Stimulated activated CD8-positive, alpha-beta memory T cell treated with anti-CD3 and anti-CD28 coated beads, Interleukin-2, amount 100 ng/mL, for 48 hours (primary cell): ENCODE measurements around the gene CCER1.
A peak's percentile ranks its signal among the peaks of the same experiment; 100 is the strongest.

ENCODE experiments used
- DNase-seq, 2 donors: peaks; one replicate each; pipeline ENCODE4 v3.0.0-alpha.2; 2020; ENCODE audit warnings: low read depth in 2 of 2

CCER1 gene

DNA sequence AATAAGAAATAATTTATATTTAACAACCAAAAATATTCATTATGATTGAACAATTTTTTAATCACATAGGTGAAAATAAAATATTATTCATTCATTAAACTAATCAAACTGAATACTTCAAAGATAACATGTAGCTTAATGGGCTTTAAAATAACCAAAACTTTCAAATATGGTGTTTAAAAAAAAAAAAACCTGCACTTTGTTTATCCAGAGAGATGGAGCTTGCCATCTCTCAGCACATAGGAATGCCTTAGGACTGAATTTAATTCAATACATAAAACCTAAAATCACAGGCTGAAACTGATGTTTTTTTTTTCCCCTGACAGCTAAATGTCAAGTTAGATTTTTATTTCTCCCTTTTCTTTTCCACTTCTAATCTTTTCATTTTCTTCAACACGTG is 14.4 kb upstream of the CCER1 start:
- DNase-seq, result no peak

DNA sequence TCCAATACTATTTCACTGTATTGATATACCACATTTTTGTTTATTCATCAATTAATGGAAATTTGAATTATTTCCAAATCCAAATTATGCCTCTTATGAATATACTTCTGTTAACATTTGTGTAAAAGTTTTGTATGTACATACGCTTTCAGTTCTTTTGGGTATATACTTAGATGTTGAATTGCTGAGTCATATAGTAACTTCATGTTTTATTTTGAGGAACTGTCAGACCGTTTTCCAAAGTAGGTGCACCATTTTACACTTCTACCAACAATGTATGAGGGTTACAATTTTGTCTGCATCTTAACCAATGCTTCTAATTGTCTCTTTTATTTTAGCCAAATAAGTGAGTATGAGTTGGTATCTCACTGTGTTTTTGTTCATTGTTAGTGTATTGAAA is 10.2 kb upstream of the CCER1 start:
- no peak for DNase-seq

DNA sequence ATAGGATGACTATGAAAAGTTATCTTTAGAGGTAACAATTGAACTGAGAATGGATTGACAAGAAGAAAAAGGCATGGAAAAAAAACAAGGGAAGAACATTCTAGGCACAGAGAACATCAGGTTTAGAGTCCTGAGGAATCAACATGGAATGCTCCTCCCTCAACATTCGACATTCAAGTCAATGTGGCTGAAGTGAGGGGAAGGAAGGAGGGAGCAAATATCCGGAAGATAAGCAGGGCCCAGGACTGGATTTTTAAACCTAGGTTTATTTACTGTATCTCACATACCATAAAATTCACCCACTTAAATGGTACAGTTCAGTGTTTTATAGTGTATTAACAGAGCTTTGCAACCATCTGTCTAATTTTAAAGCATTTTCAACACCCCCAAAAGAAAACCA is 9.6 kb upstream of the CCER1 start:
- DNase-seq, result no peak

DNA sequence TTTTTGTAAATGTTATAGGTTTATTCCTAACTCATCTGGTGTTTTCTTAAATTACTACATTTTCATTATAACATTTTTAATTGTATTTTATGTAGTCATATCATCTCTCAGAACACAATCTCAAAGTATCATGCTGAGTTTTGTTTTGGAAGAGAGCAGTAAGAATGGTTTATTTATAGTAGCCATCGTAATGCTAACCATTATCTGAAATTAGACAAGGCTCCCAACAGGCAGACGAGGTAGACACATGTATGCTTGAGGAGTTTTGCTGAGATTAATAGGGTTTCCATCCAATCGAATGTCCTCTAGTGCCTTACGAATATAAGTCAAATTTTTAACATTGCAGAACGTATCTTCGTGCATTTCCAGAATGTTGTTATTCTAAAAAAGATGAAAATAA is 9.0 kb upstream of the CCER1 start:
- DNase-seq, result no peak

DNA sequence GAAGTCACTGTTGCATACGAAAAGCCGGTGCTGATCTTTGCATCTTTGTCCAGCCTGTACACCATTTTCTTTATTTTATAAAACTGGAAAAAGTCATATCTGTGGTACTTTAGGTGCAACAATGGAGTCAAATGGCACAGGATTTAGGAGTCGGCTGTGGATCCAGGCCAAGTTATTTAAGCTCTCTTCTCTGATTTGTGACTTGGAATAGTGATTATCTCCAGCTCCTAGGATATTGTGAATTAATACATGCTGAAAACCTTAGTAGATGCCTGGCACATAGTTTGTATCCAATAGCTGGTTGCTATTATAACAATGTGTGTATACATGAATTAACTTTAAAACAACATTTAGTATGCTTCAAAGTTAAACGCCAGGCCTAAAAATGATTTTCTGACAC is 6.2 kb upstream of the CCER1 start:
- no peak for DNase-seq

DNA sequence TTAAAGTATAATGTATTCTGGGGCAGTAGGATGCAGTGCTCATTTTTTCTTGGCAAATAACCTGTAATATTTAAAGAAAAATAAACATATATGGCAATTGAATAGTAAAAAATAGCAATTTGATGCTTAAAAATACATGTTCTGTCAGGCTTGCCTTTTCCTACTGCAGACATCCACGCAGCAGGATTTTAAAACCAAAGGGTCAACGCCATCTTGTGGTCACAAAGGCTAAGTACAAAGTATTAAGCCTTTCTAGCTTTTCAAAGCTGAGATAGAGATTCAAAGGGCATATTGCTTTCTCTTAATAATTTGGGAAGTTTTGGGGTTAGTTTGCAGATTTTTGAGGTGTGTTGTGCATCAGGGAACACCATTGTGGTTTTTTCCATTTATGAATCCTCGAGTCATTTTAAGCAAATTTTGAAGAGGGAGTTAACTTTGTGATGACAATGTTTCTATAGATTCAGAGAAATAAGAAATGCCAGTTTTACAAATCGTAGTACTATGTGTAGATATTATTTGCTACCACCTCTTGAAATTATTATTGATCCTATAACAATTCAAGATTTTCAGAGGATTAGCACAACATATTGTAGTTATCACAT is 4.7 kb upstream of the CCER1 start:
- DNase-seq, result no peak

DNA sequence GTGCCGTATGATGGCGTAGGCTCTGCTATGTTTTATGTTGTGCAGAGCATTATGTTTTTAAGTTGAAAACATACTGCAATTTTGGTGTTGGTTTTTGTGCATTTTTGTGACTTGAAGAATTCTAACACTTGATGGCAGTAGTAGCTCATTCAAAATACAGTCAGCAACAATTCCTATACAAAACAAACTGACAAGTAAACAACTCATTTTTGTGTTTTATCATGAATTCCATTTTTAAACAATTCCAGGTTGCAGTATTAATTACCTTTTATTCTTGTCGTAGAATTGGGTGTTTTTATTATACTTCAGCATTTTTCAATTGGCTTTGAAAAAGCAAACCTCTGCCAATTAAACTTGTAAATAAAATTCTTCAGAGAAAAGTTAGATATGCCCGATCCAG is 4.1 kb upstream of the CCER1 start:
- no peak for DNase-seq

DNA sequence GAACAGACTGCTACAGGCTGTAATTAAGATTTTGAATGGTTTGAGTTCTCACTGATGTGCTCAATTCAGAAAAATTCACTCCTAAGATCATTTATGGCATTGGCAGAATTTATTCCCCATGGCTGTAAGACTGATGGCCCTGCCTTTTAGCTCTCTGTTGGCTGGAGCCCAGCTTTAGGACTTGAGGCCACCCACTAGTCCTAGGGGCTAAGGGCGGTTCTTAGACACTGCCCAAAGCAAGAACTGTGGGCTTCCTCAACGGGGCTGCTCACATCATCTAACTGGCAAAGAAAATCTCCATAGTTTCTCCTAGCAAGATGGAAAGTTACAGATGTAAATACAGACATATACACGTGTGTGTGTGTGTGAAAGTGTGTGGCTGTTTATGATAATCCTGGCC is 3.4 kb upstream of the CCER1 start:
- no peak for DNase-seq

DNA sequence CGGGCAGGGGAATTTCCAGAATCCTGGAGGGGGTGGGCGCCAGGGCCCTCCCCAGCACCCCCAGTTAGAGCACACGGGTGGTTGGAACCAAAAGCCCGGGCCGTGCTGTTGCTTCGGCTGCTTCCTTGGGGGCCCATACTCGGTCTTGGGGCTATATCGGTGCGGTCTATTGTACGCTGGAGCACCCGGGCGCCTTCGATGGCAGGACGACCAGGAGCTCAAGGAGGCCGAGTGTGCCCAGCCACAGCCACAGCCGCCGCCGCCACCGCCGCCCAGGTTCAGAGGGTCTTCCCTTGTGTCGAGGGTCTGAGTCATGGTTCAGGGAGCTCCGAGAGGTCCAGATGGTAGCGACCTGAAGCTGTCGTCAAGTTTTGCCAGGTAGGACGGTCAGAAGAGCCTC is 548 bp downstream of the CCER1 start:
- no peak for DNase-seq

DNA sequence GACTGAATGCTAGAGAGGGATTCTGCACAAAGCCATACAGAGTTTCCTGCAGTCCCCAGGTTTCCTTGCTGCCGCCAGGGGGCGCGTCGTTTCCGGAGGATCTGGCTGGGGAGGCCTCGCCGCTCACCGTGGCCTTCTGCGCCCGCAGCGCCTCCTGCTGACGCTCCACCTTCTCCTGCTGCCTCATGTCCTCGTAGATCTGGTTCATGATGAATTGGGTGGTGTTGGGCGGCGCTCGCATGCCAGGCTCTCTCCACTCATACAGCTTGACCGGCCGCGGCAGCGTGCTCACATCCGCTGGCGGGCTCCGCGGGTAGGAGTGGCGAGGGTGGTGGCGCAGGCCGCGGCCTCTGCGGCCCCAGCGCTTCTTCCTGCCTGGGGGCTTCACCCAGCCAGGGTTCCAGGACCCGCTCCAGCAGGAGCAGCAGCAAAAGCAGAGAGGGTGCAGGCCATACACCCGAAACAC is 987 bp downstream of the CCER1 start:
- DNase-seq, result peak; percentile 5 to 8

DNA sequence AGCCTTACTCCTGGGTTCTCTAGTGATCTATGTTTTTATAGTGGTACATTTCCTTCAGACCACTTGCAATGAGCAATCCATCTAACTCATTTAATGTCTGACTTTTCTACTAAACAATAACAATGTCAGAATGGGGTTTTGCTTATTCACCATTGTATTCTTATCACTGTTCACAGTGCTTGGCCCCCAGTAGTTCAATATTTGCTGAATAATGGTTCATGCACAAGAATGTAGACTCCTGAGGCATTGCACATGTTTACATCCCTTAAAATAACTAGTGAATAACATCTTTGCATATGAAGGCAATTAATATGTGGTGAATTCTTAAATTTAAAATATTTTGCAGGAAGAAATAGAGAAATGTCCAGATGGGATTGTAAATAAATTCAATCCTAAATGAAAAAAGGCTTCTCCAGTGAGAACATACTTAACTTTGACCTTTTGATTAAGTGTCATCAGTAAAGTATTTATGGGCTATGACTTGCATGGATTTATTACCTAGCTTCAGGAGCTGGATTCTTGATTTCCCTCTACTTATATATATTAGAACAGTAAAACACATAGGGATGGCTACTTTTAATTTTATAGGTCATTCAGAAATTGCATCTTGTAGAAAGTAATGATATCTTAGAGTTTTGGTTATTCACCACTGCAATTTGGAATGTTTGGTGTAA is 3.4 kb downstream of the CCER1 start:
- no peak for DNase-seq

DNA sequence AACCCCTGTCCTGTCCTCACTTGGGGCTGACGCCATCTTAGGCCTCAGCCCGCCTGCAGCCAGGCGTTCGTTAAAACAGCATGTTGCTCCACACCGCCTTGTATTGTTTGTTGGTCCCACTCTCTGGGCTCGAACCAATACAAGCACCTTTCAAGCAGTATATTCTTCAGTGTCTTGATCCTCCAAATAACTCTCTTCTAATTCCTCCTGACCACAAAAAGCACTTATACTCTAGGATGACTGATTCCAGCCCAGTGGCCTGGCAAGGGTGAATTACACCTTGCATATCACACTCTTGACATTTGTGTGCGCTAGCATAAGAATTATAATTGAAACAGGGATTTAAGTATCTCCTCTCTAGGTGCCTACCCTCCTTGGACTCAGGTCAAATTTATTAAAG is 7.1 kb downstream of the CCER1 start:
- no peak for DNase-seq

DNA sequence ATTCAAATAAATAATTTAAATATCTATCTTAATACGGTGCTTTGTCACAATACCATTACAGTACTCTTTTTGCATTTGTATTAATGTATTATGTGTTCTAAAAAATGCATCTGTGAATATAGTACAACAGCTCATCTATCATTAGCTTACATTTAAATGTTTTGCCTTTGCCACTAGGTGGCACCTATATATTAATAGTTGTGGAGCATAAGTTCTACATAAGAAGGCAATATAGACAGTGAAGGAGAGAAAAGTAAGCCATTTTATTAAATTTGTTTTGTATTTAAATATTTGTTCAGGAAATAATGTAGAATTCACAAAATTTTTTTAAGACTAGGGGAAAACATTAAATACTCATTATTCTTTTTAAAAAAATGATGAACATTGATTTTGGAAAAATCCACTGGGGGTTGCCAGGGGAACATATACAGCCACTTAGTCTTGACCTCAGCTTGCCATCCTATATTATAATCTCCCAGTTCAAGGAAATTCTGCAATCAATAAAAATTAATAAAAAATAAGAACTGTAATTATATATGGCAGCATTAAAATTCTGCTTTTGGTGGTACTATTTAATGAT is 9.8 kb downstream of the CCER1 start:
- no peak for DNase-seq

DNA sequence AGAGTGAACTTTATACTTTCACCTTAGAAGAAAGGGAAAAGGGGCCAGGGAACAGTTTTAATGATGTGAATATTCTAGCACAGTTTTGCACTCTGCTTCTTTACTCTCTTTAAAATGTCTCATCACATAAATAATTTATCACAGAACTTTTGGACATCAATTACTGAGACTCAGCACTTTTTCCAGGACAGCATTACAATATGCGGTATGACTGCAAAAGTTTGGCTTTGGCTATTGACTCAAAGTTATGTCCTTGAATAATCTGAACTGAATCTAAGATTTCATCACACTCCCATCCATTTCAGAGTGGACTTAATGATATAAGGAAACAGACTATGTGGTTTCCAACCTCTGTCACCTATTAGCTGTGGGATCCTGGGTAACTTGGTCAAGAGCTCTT is 11.7 kb downstream of the CCER1 start:
- DNase-seq, result no peak

DNA sequence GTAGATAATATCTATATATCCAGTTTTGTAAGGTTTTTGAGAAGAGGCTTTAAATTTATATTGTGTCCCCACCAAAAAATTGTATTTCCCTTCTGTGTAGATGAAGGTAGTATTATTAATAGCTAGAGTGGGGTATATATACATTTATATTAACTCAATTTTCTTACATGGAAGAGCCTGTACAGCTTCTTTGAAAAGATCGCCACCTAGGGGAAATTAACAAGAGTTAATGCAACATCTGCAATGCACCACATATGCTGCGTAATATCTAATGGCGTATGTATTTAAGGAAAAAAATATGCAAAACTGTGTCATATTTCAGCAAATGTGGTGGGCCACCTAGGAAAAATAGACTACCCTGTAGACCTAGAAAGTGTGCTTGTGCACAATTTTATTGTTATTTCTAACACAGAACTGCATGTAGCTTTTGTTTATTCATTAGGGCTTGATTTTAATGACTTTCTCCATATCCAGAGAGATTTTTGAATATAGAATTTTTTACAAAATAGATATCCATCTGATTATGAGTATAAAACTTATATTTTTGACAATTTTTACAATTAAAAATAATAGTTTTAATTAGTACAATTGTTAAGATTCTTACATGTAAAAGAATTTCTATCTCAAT is 14.0 kb downstream of the CCER1 start:
- no peak for DNase-seq

DNA sequence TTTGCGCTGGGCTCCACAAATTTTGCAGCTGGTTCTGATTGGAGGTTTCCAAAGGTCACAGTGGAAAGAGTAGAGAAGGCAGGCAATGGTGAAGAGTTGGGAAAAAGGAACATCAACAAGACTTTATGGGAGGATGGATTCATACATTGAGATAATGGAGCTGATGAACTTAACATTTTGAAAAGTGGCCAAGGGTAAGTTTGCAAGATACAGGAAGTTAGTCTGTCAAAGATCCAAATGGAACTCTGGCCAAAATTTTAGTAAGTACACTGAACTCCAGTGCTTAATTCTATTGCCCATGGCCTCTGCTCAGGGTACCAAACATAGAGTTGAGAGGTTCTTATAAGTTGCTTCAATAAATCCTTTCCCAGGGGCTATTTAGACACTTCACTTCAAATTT is 15.6 kb downstream of the CCER1 start:
- no peak for DNase-seq

DNA sequence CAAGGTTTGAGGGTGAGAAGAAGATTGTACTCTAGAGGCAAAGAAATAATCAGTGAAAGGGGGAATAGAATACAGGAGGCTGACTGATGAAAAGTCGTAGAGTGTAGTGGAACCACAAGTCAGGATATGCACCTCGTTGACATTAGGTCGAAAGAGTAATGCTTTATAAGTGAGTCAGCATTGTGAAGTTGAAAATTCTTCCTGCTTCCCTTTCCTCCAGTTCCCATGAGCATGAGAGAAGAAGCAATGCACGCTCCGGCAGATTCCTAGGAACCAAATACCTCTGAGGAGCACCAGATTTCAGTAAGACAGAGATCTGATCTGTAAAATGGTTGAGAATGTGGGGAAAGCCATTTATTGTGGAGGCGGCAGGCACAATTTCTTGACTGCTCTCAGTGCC is 16.5 kb downstream of the CCER1 start:
- DNase-seq, result no peak

DNA sequence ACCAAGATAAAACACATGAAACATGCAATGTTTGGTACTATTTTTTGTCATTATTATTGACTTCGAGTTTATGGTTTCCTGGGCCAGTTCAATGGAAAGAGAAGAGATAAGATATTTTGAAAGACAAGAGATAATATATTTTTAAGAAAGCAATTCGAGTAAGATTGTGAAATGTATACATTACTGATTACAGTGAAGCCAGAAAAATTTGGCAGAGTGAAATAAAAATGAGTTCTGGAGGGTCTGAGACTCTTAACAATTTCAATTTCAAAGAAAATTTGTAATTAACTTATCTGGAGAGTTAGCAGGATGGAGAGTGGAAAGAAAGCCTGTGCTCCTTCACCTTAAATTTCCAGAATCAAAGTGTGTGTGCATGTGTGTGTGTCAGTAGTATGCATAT is 17.3 kb downstream of the CCER1 start:
- no peak for DNase-seq

DNA sequence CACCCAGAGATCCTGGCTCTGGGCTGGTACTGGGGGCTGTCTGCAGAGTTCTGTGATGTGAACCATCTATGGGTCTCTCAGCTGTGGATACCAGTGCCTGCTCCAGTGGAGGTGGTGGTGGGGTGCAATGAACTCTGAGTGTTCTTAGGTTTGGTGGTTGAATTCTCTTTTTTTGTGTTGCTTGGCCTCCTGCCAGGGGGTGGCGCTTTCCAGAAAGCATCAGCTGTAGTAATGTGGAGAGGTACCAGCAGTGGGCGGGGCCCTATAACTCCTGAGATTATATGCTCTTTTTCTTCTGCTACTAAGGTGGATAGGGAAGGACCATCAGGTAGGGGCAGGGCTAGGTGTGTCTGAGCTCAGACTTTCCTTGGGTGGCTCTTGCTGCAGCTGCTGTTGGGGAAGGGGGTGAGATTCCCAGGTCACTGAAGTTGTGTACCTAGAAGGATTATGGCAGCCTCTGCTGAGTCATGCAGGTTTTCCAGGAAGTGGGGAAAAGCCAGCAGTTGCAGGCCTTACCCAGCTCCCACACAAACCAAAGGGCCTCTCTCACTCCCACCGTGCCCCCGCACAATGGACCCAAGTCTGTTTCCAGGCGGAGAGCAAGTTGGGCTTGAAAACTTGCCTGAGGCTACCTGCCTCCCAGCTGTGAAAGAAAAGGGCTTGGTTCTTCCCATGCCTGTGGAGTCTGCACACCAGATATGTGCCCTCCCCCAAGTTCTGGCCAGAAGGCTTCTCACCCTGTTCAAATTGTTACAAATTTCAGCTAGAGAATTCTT is 18.6 kb downstream of the CCER1 start:
- no peak for DNase-seq

DNA sequence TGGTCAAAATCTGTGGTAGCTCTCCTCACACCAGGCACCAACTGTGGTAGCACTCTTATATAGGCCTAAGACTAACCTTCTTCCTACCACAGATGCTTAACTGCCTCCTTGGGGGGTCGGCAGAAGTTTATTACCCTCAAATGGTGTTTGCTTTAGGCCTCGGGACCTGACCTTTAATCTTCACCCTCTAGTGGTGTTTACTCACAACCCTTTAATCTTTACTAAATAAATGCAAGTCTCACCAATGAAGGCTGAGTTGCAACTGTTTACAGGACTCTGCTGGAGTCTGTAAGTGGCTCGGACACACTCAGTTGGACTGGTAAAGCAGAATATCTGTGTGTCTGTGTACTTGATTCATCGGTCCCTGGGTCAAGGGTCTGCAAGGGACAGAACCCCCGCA is 29.4 kb downstream of the CCER1 start:
- DNase-seq, result no peak

DNA sequence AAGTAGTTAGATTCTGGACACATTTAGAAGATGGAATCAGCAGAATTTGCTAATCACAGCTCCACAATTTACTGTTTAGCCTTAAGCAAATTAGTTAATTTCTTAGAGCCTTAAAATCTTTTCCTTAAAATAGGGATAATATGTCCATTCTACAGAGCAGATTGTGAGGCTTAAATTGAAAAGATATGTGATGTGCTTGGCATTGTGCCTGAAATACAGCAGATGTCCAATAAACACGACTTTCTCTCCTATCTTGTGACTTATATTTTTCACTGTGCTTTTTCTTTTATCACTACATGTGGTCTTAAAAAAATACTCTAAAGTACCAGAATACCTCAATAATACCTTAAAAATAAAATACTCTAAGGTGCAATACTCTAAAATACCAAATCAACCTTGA is 30.6 kb downstream of the CCER1 start:
- no peak for DNase-seq

DNA sequence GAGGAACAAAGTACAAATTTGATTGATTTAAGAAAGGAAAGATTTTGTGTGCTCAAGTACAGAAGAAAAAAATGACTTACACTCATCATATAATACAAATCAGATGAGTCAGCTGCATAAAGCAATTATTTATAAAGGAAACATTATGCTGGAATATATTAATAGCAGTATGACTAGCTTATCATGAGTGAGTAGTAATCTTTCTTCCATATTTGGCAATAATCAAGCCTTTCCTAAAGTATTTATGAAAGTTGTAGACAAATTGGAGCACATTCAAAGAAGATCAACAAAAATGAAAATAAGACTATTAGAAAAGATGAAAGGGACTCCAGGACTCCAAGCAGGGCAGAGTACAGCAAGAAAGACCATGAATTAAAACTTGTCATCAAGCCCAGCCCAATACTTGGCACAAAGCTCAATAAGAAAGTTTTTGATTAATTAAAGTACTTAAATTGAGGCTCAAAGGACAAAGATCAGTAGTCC is 32.8 kb downstream of the CCER1 start:
- DNase-seq, result no peak
